Gastroesophageal sphincter (tissue), 4 donors: Measurements from ENCODE around the gene B3GNT4. TPM values are rescaled to one million over a fixed set of nuclear protein-coding genes. Genes with fewer than 3 reads are reported as not detected.

Experiments used
- ATAC-seq: fragments of 150-250 bp; one replicate; pipeline ENCODE4 v1.9.1; 2016; ENCODE audit warnings: mild to moderate bottlenecking, moderate library complexity
- H3K27ac ChIP-seq, 4 donors: fragments of 200-600 bp; sonication (generic) in 3 of 4; 1 replicate in 3 of 4; 2 replicates in 1 of 4; pipeline ENCODE4 v1.5.1; 2016 to 2019
- H3K27me3 ChIP-seq: fragments of 200-600 bp; sonication (generic); one replicate; pipeline ENCODE4 v1.5.1; 2019
- H3K36me3 ChIP-seq, 2 donors: fragments of 200-600 bp; sonication (generic); one replicate each; pipeline ENCODE4 v1.5.1; 2019; ENCODE audit warnings: control low read depth in 1 of 2
- H3K4me1 ChIP-seq, 3 donors: fragments of 200-600 bp; sonication (generic); 1 replicate in 2 of 3; 2 replicates in 1 of 3; pipeline ENCODE4 v1.5.1; 2016 to 2019; ENCODE audit warnings: control low read depth in 2 of 3
- H3K4me3 ChIP-seq, 2 donors: fragments of 200-600 bp; sonication (generic); one replicate each; pipeline ENCODE4 v1.5.1; 2019; ENCODE audit warnings: mild to moderate bottlenecking in 1 of 2, moderate library complexity in 1 of 2
- H3K9me3 ChIP-seq, 3 donors: fragments of 200-600 bp; sonication (generic); one replicate each; pipeline ENCODE4 v1.5.1; 2017 to 2019; ENCODE audit warnings: control low read depth in 2 of 3
- CTCF ChIP-seq, 4 experiments: fragments of 200-600 bp in 2 of 4; fragments of 450-650 bp in 2 of 4; sonication (generic) in 1 of 4; IDR thresholded peaks; one replicate each; pipeline ENCODE4 v1.5.1; 2017 to 2019; ENCODE audit warnings: antibody characterized with exemption in 4 of 4, mild to moderate bottlenecking in 2 of 4, moderate library complexity in 2 of 4
- EP300 ChIP-seq: sonication (generic); formaldehyde crosslinking; IDR thresholded peaks from one replicate; pipeline ENCODE4 v1.6.1; 2017; ENCODE audit warnings: antibody characterized with exemption, mild to moderate bottlenecking
- POLR2A ChIP-seq, 2 donors: fragments of 450-650 bp; IDR thresholded peaks; one replicate each; pipeline ENCODE4 v1.6.1; 2017; ENCODE audit warnings: antibody characterized with exemption in 2 of 2, mild to moderate bottlenecking in 2 of 2, moderate library complexity in 1 of 2
- POLR2AphosphoS5 ChIP-seq: sonication (generic); formaldehyde crosslinking; IDR thresholded peaks from one replicate; pipeline ENCODE4 v1.6.1; 2017; ENCODE audit warnings: antibody characterized with exemption
- WGBS, 2 donors: methylation state at CpG; one replicate each; pipeline ENCODE4 v1.1.5; 2018; ENCODE audit warnings: low coverage in 1 of 2; 5-methylcytosine and 5-hydroxymethylcytosine counted together
- total RNA-seq, 4 donors: library from RNA; depleted of rRNA; stranded (reverse); fragments of >200 nt; gene quantifications; one replicate each; pipeline ENCODE4 v1.1.0, GENCODE V29; 2016

Gene B3GNT4
- total RNA-seq, 4 donors from 2014 or later: not detected

- H3K4me1 ChIP-seq: peaks cover 0 to 34% (median 11%) of the 10 kb centered on the region in 3 donors
- no peak for ATAC-seq
- WGBS, 2 donors: 60% methylated on average over 5 of the region's 8 CpGs; no CpG with 5 or more reads in 1 of the 2 donors
- H3K27ac ChIP-seq: no peak overlapping the region
- peaks cover 0 to 59% of the 10 kb centered on the region in 2 donors for H3K36me3 ChIP-seq
- H3K27me3 ChIP-seq: peaks cover 34% of the 10 kb centered on the region
- no peaks in the 10 kb centered on the region for H3K9me3 ChIP-seq
- TF ChIP-seq POLR2A (IDR thresholded peaks at IDR 0.05) (no peak), POLR2AphosphoS5 (no peak), EP300 (no peak), CTCF (IDR thresholded peaks at IDR 0.05) (no peak)
- no peak overlapping the region for H3K4me3 ChIP-seq
Observed at GRCh38 chr12:122207391-122207790, 3.9 kb downstream of the B3GNT4 start.

- H3K9me3 ChIP-seq: no peaks in the 10 kb centered on the region
- peaks cover 0 to 67% of the 10 kb centered on the region in 2 donors for H3K36me3 ChIP-seq
- H3K4me3 ChIP-seq: no peak overlapping the region
- H3K4me1 ChIP-seq: peaks cover 0 to 28% (median 6%) of the 10 kb centered on the region in 3 donors
- WGBS, 2 donors: 91% methylated on average over 5 of the region's 18 CpGs; no CpG with 5 or more reads in 1 of the 2 donors
- no peak for ATAC-seq
- no peak for TF ChIP-seq POLR2AphosphoS5
- no peak for TF ChIP-seq EP300
- TF ChIP-seq POLR2A (IDR thresholded peaks at IDR 0.05): no peak
- no peak for TF ChIP-seq CTCF (IDR thresholded peaks at IDR 0.05)
- H3K27ac ChIP-seq: no peak overlapping the region
- peaks cover 25% of the 10 kb centered on the region for H3K27me3 ChIP-seq
Observed at GRCh38 chr12:122208073-122208820, 4.7 kb downstream of the B3GNT4 start.

- H3K36me3 ChIP-seq: peaks cover 0 to 100% of the 10 kb centered on the region in 2 donors
- H3K9me3 ChIP-seq: no peaks in the 10 kb centered on the region
- no peak overlapping the region for H3K4me3 ChIP-seq
- 36 to 56% methylated on average over 4 of the region's 5 CpGs for WGBS, 2 donors
- H3K27me3 ChIP-seq: no peaks in the 10 kb centered on the region
- no peaks in the 10 kb centered on the region for H3K4me1 ChIP-seq
- TF ChIP-seq CTCF (IDR thresholded peaks at IDR 0.05): no peak
- no peak for TF ChIP-seq POLR2AphosphoS5
- TF ChIP-seq POLR2A (IDR thresholded peaks at IDR 0.05): no peak
- no peak for TF ChIP-seq EP300
- no peak for ATAC-seq
- no peak overlapping the region for H3K27ac ChIP-seq
Observed at GRCh38 chr12:122215771-122216170, 12.3 kb downstream of the B3GNT4 start.

GRCh38 chr12:122216445-122216844 lies 12.9 kb downstream of the B3GNT4 start:
- WGBS, 2 donors: 100% methylated on average over 1 of the region's 1 CpG

More at GRCh38 chr12:122216445-122216844, 12.9 kb downstream of the B3GNT4 start:
- peaks cover 0 to 100% of the 10 kb centered on the region in 2 donors for H3K36me3 ChIP-seq
- H3K4me3 ChIP-seq: no peak overlapping the region
- no peak overlapping the region for H3K27ac ChIP-seq
- no peak for TF ChIP-seq POLR2AphosphoS5
- no peak for TF ChIP-seq CTCF (IDR thresholded peaks at IDR 0.05)
- TF ChIP-seq POLR2A (IDR thresholded peaks at IDR 0.05): no peak
- no peak for TF ChIP-seq EP300
- no peaks in the 10 kb centered on the region for H3K27me3 ChIP-seq
- ATAC-seq: no peak
- H3K4me1 ChIP-seq: no peaks in the 10 kb centered on the region
- H3K9me3 ChIP-seq: no peaks in the 10 kb centered on the region
